ENCODE measurements around the gene OCIAD2.

- TF ChIP-seq CTCF (IDR thresholded peaks at IDR 0.05) (no peak), POLR2A (IDR thresholded peaks at IDR 0.05) (no peak), POLR2AphosphoS5 (IDR thresholded peaks at IDR 0.05; ENCODE audit: insufficient read depth in 1 of 2, low read depth in 1 of 2) (no peak)
Observed at GRCh38 chr4:48898733-48899431, 7.7 kb downstream of the OCIAD2 start.

All from vagina (tissue), 2 donors.